WTC11 (cell line): ENCODE results near the gene NUPR1. TPM values are rescaled to one million over a fixed set of nuclear protein-coding genes. Genes with fewer than 3 reads are reported as not detected.

Experiments used
- ATAC-seq: fragments of 200-7000 bp; cut with Tn5 transposase; 2 replicates; pipeline ENCODE4 v1.10.0; 2021; ENCODE audit warnings: mild to moderate bottlenecking, moderate library complexity
- CTCF ChIA-PET: fragments of 300-600 bp; sonication (Branson Sonifier 250); formaldehyde crosslinking; loops from one replicate; lab custom pipeline; 2021; ENCODE audit warnings: antibody characterized with exemption; lab: Charles Lee
- POLR2A ChIA-PET: fragments of 350-600 bp; sonication (Branson Sonifier 250); formaldehyde crosslinking; loops from one replicate; lab custom pipeline; 2021; ENCODE audit warnings: antibody characterized with exemption; lab: Charles Lee
- DNase-seq: peaks from one replicate; pipeline ENCODE4 v3.0.0; 2021; ENCODE audit warnings: low spot score
- H3K27ac Mint-ChIP-seq: 2 replicates; pipeline ENCODE4 v1.8.0; 2021; ENCODE audit warnings: mixed read lengths
- H3K27me3 Mint-ChIP-seq: 2 replicates; pipeline ENCODE4 v1.8.0; 2021; ENCODE audit warnings: low read depth, mild to moderate bottlenecking, moderate library complexity, mixed read lengths
- H3K36me3 Mint-ChIP-seq: 2 replicates; pipeline ENCODE4 v1.8.0; 2021; ENCODE audit warnings: mixed read lengths
- H3K4me1 Mint-ChIP-seq: 2 replicates; pipeline ENCODE4 v1.8.0; 2022; ENCODE audit warnings: mixed read lengths
- H3K4me3 Mint-ChIP-seq: 2 replicates; pipeline ENCODE4 v1.8.0; 2021; ENCODE audit warnings: mild to moderate bottlenecking, moderate library complexity, mixed read lengths
- H3K9me3 Mint-ChIP-seq: 2 replicates; pipeline ENCODE4 v1.8.0; 2021; ENCODE audit warnings: mixed read lengths
- ELF4 ChIP-seq: sonication (generic); formaldehyde crosslinking; IDR thresholded peaks from 2 replicates; pipeline ENCODE4 v1.8.1; 2022; ENCODE audit warnings: low read depth, mild to moderate bottlenecking, moderate library complexity, missing genetic modification reagents
- FOXP4 ChIP-seq: sonication (generic); formaldehyde crosslinking; IDR thresholded peaks from 2 replicates; pipeline ENCODE4 v1.8.0; 2022; ENCODE audit warnings: mild to moderate bottlenecking, missing genetic modification reagents
- HMGXB4 ChIP-seq: sonication (generic); formaldehyde crosslinking; IDR thresholded peaks from 2 replicates; pipeline ENCODE4 v1.8.1; 2023; ENCODE audit warnings: mild to moderate bottlenecking, moderate library complexity, missing genetic modification reagents
- KAT7 ChIP-seq: sonication (generic); formaldehyde crosslinking; IDR thresholded peaks from 2 replicates; pipeline ENCODE4 v1.8.1; 2023; ENCODE audit warnings: missing genetic modification reagents, mild to moderate bottlenecking, borderline replicate concordance
- NFYB ChIP-seq: sonication (generic); formaldehyde crosslinking; conservative IDR thresholded peaks from 2 replicates; pipeline ENCODE4 v1.8.0; 2022; ENCODE audit warnings: low read depth, missing genetic modification reagents
- NR2C2 ChIP-seq: sonication (generic); formaldehyde crosslinking; IDR thresholded peaks from 2 replicates; pipeline ENCODE4 v1.8.0; 2022; ENCODE audit warnings: mild to moderate bottlenecking, missing genetic modification reagents
- OVOL2 ChIP-seq: fragments of 250-450 bp; sonication (Bioruptor Pico); IDR thresholded peaks from 2 replicates; pipeline ENCODE4 v1.9.0; 2021; ENCODE audit warnings: mild to moderate bottlenecking, borderline replicate concordance
- PRDM15 ChIP-seq: sonication (generic); formaldehyde crosslinking; IDR thresholded peaks from 2 replicates; pipeline ENCODE4 v1.8.0; 2022; ENCODE audit warnings: missing genetic modification reagents
- PRRX2 ChIP-seq: fragments of 250-450 bp; sonication (Bioruptor Pico); IDR thresholded peaks from 2 replicates; pipeline ENCODE4 v1.8.0; 2021; ENCODE audit warnings: mild to moderate bottlenecking
- RORB ChIP-seq: fragments of 250-450 bp; sonication (Bioruptor Pico); IDR thresholded peaks from 2 replicates; pipeline ENCODE4 v1.9.0; 2021; ENCODE audit warnings: mild to moderate bottlenecking
- SMAD4 ChIP-seq: sonication (generic); formaldehyde crosslinking; IDR thresholded peaks from 2 replicates; pipeline ENCODE4 v1.8.0; 2022; ENCODE audit warnings: mild to moderate bottlenecking, missing genetic modification reagents
- TCF7 ChIP-seq: sonication (generic); formaldehyde crosslinking; IDR thresholded peaks from 2 replicates; pipeline ENCODE4 v1.8.0; 2022; ENCODE audit warnings: mild to moderate bottlenecking, low read depth, missing genetic modification reagents, moderate library complexity
- TP53 ChIP-seq: sonication (generic); formaldehyde crosslinking; IDR thresholded peaks from 2 replicates; pipeline ENCODE4 v1.8.1; 2023; ENCODE audit warnings: mild to moderate bottlenecking, missing genetic modification reagents
- ZNF121 ChIP-seq: sonication (generic); formaldehyde crosslinking; IDR thresholded peaks from 2 replicates; pipeline ENCODE4 v1.8.0; 2023; ENCODE audit warnings: missing genetic modification reagents
- ZNF138 ChIP-seq: sonication (generic); formaldehyde crosslinking; conservative IDR thresholded peaks from 2 replicates; pipeline ENCODE4 v1.8.1; 2022; ENCODE audit warnings: mild to moderate bottlenecking, moderate library complexity, missing genetic modification reagents
- ZNF219 ChIP-seq: sonication (generic); formaldehyde crosslinking; IDR thresholded peaks from 2 replicates; pipeline ENCODE4 v1.8.0; 2023; ENCODE audit warnings: missing genetic modification reagents, mild to moderate bottlenecking, borderline replicate concordance
- ZNF263 ChIP-seq: sonication (generic); formaldehyde crosslinking; IDR thresholded peaks from 2 replicates; pipeline ENCODE4 v1.8.1; 2022; ENCODE audit warnings: low read depth, mild to moderate bottlenecking, moderate library complexity, missing genetic modification reagents
- ZNF423 ChIP-seq: fragments of 250-450 bp; sonication (Bioruptor Pico); IDR thresholded peaks from 2 replicates; pipeline ENCODE4 v2.1.2; 2022; ENCODE audit warnings: mild to moderate bottlenecking, moderate library complexity
- total RNA-seq: library from RNA; stranded (reverse); gene quantifications from 3 replicates; pipeline ENCODE4 v1.2.3, GENCODE V29; 2021
- TF ChIP-seq, protein P1 (sequence below): sonication (generic); formaldehyde crosslinking; IDR thresholded peaks from 2 replicates; pipeline ENCODE4 v1.8.1; 2022; ENCODE audit warnings: mild to moderate bottlenecking, missing genetic modification reagents, moderate library complexity, borderline replicate concordance
- TF ChIP-seq, protein P2 (sequence below): fragments of 250-450 bp; sonication (Bioruptor Pico); IDR thresholded peaks from 2 replicates; pipeline ENCODE4 v1.9.0; 2021; ENCODE audit warnings: mild to moderate bottlenecking, borderline replicate concordance

NUPR1 gene
- total RNA-seq, 1 experiment from 2014 or later, result 0.33 TPM

GRCh38 chr16:28497386-28497785 lies 41.4 kb downstream of the NUPR1 start (continued):
- TF ChIP-seq, protein P1, sequence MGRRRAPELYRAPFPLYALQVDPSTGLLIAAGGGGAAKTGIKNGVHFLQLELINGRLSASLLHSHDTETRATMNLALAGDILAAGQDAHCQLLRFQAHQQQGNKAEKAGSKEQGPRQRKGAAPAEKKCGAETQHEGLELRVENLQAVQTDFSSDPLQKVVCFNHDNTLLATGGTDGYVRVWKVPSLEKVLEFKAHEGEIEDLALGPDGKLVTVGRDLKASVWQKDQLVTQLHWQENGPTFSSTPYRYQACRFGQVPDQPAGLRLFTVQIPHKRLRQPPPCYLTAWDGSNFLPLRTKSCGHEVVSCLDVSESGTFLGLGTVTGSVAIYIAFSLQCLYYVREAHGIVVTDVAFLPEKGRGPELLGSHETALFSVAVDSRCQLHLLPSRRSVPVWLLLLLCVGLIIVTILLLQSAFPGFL (CRISPR knock-in tag), result no peak
- no peak for TF ChIP-seq ZNF423 (CRISPR knock-in tag)

- DNase-seq, result no peak
- Mint-ChIP-seq H3K4me1 (no peaks in the 10 kb centered on the region), H3K36me3 (no peaks in the 10 kb centered on the region), H3K27me3 (peaks cover 20% of the 10 kb centered on the region), H3K4me3 (no peak overlapping the region), H3K27ac (no peak overlapping the region), H3K9me3 (no peaks in the 10 kb centered on the region)
- POLR2A ChIA-PET, result no interaction called here
- no peak for ATAC-seq
- CTCF ChIA-PET, result no interaction called here
- TF ChIP-seq NFYB, result no peak
- TF ChIP-seq FOXP4 (CRISPR knock-in tag), result no peak
- no peak for TF ChIP-seq RORB (CRISPR knock-in tag)
- TF ChIP-seq HMGXB4 (CRISPR knock-in tag), result no peak
- TF ChIP-seq ZNF121 (CRISPR knock-in tag), result no peak
- TF ChIP-seq, protein P2, sequence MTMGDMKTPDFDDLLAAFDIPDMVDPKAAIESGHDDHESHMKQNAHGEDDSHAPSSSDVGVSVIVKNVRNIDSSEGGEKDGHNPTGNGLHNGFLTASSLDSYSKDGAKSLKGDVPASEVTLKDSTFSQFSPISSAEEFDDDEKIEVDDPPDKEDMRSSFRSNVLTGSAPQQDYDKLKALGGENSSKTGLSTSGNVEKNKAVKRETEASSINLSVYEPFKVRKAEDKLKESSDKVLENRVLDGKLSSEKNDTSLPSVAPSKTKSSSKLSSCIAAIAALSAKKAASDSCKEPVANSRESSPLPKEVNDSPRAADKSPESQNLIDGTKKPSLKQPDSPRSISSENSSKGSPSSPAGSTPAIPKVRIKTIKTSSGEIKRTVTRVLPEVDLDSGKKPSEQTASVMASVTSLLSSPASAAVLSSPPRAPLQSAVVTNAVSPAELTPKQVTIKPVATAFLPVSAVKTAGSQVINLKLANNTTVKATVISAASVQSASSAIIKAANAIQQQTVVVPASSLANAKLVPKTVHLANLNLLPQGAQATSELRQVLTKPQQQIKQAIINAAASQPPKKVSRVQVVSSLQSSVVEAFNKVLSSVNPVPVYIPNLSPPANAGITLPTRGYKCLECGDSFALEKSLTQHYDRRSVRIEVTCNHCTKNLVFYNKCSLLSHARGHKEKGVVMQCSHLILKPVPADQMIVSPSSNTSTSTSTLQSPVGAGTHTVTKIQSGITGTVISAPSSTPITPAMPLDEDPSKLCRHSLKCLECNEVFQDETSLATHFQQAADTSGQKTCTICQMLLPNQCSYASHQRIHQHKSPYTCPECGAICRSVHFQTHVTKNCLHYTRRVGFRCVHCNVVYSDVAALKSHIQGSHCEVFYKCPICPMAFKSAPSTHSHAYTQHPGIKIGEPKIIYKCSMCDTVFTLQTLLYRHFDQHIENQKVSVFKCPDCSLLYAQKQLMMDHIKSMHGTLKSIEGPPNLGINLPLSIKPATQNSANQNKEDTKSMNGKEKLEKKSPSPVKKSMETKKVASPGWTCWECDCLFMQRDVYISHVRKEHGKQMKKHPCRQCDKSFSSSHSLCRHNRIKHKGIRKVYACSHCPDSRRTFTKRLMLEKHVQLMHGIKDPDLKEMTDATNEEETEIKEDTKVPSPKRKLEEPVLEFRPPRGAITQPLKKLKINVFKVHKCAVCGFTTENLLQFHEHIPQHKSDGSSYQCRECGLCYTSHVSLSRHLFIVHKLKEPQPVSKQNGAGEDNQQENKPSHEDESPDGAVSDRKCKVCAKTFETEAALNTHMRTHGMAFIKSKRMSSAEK, result no peak
- TF ChIP-seq PRRX2 (CRISPR knock-in tag), result no peak
- no peak for TF ChIP-seq NR2C2
- TF ChIP-seq ZNF263 (CRISPR knock-in tag), result no peak
- TF ChIP-seq ELF4, result no peak
- TF ChIP-seq ZNF138 (CRISPR knock-in tag), result no peak
- TF ChIP-seq KAT7 (CRISPR knock-in tag), result no peak
- TF ChIP-seq OVOL2, result no peak
- TF ChIP-seq PRDM15 (CRISPR knock-in tag), result no peak
- TF ChIP-seq ZNF219 (CRISPR knock-in tag), result no peak
- no peak for TF ChIP-seq SMAD4
- TF ChIP-seq TCF7 (CRISPR knock-in tag), result no peak
- TF ChIP-seq TP53 (CRISPR knock-in tag), result no peak
These were observed 41.9 kb downstream of the NUPR1 start for GRCh38 chr16:28496844-28497243.
